Umbilical cord (tissue), 2 donors: ENCODE results near the gene GRIN3B. TPM values are rescaled to one million over a fixed set of nuclear protein-coding genes. Genes with fewer than 3 reads are reported as not detected.

Experiments
- DNase-seq: peaks from one replicate; pipeline ENCODE4 v3.0.0-alpha.2; 2015; ENCODE audit warnings: low spot score
- total RNA-seq: library from RNA; depleted of rRNA; stranded (reverse); fragments of >200 nt; gene quantifications from one replicate; pipeline ENCODE4 v1.2.3, GENCODE V29; 2014; ENCODE audit warnings: low replicate concordance; ENCODE audit not compliant: insufficient read depth

GRIN3B gene
- total RNA-seq, 1 donor from 2014 or later, result not detected

- no peak for DNase-seq
Observed at GRCh38 chr19:964761-965694, 35.2 kb upstream of the GRIN3B start.

GRCh38 chr19:966485-967088, 33.6 kb upstream of the GRIN3B start:
- no peak for DNase-seq

GRCh38 chr19:970695-971094, 29.5 kb upstream of the GRIN3B start:
- DNase-seq, result no peak

GRCh38 chr19:971795-972194, 28.4 kb upstream of the GRIN3B start:
- no peak for DNase-seq

GRCh38 chr19:972281-972680, 27.9 kb upstream of the GRIN3B start:
- no peak for DNase-seq

- DNase-seq, result no peak
Observed at GRCh38 chr19:973726-974563, 26.3 kb upstream of the GRIN3B start.

GRCh38 chr19:974564-975257, 25.5 kb upstream of the GRIN3B start:
- DNase-seq, result no peak

- DNase-seq, result no peak
Observed at GRCh38 chr19:976476-976875, 23.7 kb upstream of the GRIN3B start.

- DNase-seq, result no peak
Observed at GRCh38 chr19:977058-977464, 23.2 kb upstream of the GRIN3B start.

GRCh38 chr19:979318-979741, 20.9 kb upstream of the GRIN3B start:
- no peak for DNase-seq

GRCh38 chr19:980133-980998, 19.9 kb upstream of the GRIN3B start:
- DNase-seq, result no peak

GRCh38 chr19:982567-983170, 17.6 kb upstream of the GRIN3B start:
- peak; percentile 70 for DNase-seq

GRCh38 chr19:984165-984967, 15.9 kb upstream of the GRIN3B start, which contains the start of gene WDR18:
Gene WDR18, plus strand, starts transcription at chr19:984345. Its CDS starts 9 bp downstream, at chr19:984354.
- peak; percentile 95 for DNase-seq

GRCh38 chr19:986083-986482, 14.1 kb upstream of the GRIN3B start:
- DNase-seq, result no peak

- no peak for DNase-seq
Observed at GRCh38 chr19:988081-988480, 12.1 kb upstream of the GRIN3B start.

- DNase-seq, result no peak
Observed at GRCh38 chr19:988510-988909, 11.7 kb upstream of the GRIN3B start.

- no peak for DNase-seq
Observed at GRCh38 chr19:989381-990081, 10.7 kb upstream of the GRIN3B start.

- DNase-seq, result no peak
Observed at GRCh38 chr19:990119-990571, 10.1 kb upstream of the GRIN3B start.
